Mucosa of stomach (tissue), 1 donor: Measurements from ENCODE around the gene FAM169A.
"Not testable (repeated sequence)": the region's sequence is repeated elsewhere in the genome, so short reads cannot be mapped to it uniquely, and the experiment has no call there.

Source experiments
- H3K27me3 ChIP-seq: one replicate; pipeline ENCODE4 v1.7.0; 2013; ENCODE audit warnings: mild to moderate bottlenecking, low read length; ENCODE audit not compliant: control insufficient read depth, insufficient read depth
- H3K36me3 ChIP-seq: one replicate; pipeline ENCODE4 v1.7.0; 2013; ENCODE audit warnings: low read length; ENCODE audit not compliant: control insufficient read depth, insufficient read depth
- H3K4me1 ChIP-seq: one replicate; pipeline ENCODE4 v1.7.0; 2013; ENCODE audit warnings: mild to moderate bottlenecking, low read length; ENCODE audit not compliant: control insufficient read depth, insufficient read depth
- H3K4me3 ChIP-seq: one replicate; pipeline ENCODE4 v1.7.0; 2013; ENCODE audit warnings: low read length
- H3K9ac ChIP-seq: one replicate; pipeline ENCODE4 v1.7.0; 2013; ENCODE audit warnings: mild to moderate bottlenecking, low read length, moderate library complexity
- H3K9me3 ChIP-seq: one replicate; pipeline ENCODE4 v1.7.0; 2013; ENCODE audit warnings: mild to moderate bottlenecking, low read length, moderate library complexity; ENCODE audit not compliant: control insufficient read depth
- donor health status: Pancreatic carcinoma.

FAM169A gene

DNA sequence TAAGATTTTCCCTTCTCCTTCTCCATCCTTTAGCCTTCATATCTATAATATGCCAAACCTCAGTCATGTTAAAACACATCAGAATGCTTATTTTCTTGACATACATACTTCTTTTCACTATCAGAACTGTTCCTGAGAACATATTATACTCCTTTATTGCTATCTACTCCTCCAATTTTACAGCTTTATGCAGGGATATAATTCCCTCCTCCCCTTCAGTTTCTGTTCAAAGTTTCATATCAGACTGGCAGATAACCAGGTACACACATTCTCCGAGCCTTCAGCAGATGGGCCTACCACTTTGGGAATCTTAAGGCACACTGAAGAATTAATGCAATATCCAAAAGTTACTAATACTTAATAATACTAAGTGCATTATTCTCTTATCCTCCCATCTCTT lies 29.1 kb downstream of the FAM169A start:
- Histone ChIP-seq H3K9ac (no peak overlapping the region), H3K4me1 (peaks cover 15% of the 10 kb centered on the region), H3K36me3 (no peaks in the 10 kb centered on the region), H3K9me3 (no peaks in the 10 kb centered on the region), H3K27me3 (no peaks in the 10 kb centered on the region), H3K4me3 (no peak overlapping the region)

DNA sequence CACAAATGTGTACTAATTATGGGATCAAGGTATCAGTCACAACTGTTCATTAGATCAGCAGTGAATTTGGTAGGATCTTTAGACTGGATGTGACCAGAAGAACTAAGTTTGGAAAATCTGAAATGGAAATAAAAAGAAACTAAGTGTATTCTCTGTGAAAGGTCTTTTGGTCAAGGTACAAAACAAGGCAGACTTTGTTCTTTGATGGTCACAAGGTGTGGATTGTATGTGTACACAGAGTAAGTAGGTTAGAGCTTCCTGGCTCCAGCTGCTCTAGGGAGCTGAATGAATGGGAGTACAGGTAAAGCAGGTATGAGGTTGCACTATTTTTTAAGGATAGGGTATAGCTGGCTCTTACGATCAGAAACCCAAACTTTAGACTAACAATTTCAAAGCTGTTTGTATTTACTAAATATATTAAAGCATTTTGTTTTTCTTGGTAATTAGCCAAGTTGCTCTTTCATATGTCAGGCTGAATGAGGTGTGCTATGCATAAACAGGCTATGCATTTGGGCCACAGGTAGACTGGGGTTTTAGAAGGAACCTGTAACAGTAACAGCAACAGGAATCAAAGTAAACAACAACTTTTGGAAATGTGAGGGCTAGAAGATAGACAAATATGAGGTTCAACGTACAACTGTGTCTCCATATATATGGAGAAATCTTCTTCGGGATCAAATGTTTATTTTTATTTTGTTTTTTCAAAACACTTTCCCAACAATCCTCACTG lies 32.5 kb downstream of the FAM169A start:
- no peaks in the 10 kb centered on the region for H3K9me3 ChIP-seq
- no peak overlapping the region for H3K4me3 ChIP-seq
- no peaks in the 10 kb centered on the region for H3K27me3 ChIP-seq
- no peak overlapping the region for H3K9ac ChIP-seq
- H3K4me1 ChIP-seq = peaks cover 15% of the 10 kb centered on the region
- H3K36me3 ChIP-seq = no peaks in the 10 kb centered on the region

DNA sequence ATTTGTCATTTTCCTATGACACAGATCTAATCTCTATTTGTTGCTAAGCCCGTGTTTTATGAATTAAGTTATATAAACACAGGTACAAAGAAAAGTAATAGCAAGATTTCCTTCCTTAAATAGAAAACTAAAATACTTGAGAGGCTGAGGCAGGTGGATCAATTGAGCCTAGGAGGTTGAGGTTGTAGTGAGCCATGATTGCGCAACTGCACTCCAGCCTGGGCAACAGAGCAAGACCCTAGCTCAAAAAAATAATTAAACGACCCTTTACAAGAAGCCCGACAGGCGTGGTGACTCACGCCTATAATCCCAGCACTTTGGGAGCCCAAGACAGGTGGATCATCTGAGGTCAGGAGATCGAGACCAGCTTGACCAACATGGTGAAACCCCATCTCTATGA lies 36.8 kb downstream of the FAM169A start:
- H3K36me3 ChIP-seq = no peaks in the 10 kb centered on the region

DNA sequence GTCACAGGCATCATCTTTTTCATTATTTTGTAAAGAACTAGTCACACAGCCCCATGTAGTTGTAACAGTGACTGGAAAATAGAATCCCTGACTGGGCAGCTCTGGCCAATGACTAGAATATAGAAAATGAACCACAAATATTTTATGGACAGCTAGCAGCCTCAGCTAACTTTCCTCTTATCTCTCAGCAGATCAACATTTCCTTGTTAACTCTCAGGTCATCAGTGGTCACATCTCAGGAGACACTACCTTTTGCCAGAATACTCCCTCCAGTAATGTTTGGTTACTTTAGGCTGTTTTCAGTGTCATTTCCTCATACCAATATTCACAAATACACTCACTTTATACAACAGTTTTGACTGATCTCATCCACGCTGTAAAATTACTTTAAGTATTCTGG lies 43.9 kb downstream of the FAM169A start:
- Histone ChIP-seq H3K9me3 (no peaks in the 10 kb centered on the region), H3K4me1 (no peaks in the 10 kb centered on the region), H3K4me3 (no peak overlapping the region), H3K36me3 (no peaks in the 10 kb centered on the region), H3K27me3 (no peaks in the 10 kb centered on the region), H3K9ac (no peak overlapping the region)

More for the DNA sequence above, 36.8 kb downstream of the FAM169A start:
- Histone ChIP-seq H3K4me3 (no peak overlapping the region), H3K9ac (no peak overlapping the region), H3K27me3 (no peaks in the 10 kb centered on the region), H3K4me1 (peaks cover 13% of the 10 kb centered on the region), H3K9me3 (no peaks in the 10 kb centered on the region)

DNA sequence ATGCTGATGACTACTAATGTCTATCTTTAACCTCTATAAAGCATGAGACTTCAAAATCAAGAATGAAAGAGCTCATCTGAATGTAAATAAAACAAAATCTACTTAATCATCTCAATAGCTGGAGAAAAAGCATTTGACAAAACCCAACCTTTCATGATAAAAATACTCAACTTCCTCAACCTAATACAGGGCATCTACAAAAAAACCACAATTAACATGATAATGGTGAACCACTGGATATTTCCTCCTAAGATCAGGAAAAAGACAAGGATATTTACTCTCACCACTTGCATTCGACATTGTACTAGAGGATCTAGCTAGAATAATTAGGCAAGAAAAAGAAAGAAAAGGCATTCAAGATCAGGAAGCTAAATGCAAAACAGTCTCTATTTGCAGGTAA lies 49.3 kb downstream of the FAM169A start:
- H3K4me3 ChIP-seq = no peak overlapping the region
- no peaks in the 10 kb centered on the region for H3K9me3 ChIP-seq
- no peak overlapping the region for H3K9ac ChIP-seq
- H3K27me3 ChIP-seq = no peaks in the 10 kb centered on the region
- H3K36me3 ChIP-seq = no peaks in the 10 kb centered on the region
- H3K4me1 ChIP-seq = no peaks in the 10 kb centered on the region

DNA sequence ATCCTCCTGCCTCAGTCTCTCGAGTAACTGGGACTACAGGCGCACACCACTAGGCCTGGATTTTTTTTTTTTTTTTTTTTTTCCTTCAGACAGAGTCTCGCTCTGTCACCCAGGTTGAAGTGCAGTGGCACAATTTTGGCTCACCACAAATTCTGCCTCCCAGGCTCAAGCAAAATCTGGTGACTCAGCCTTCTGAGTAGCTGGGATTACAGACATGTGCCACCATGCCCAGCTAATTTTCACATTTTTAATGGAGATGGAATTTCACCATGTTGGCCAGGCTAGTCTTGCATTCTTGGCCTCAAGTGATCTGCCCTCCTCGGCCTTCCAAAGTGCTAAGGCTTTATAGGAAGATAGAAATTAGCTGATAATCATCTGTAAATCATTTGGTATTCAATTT lies 55.3 kb downstream of the FAM169A start:
- Histone ChIP-seq H3K4me3 (no peak overlapping the region), H3K9me3 (no peaks in the 10 kb centered on the region), H3K9ac (no peak overlapping the region), H3K36me3 (no peaks in the 10 kb centered on the region), H3K4me1 (no peaks in the 10 kb centered on the region), H3K27me3 (no peaks in the 10 kb centered on the region)

DNA sequence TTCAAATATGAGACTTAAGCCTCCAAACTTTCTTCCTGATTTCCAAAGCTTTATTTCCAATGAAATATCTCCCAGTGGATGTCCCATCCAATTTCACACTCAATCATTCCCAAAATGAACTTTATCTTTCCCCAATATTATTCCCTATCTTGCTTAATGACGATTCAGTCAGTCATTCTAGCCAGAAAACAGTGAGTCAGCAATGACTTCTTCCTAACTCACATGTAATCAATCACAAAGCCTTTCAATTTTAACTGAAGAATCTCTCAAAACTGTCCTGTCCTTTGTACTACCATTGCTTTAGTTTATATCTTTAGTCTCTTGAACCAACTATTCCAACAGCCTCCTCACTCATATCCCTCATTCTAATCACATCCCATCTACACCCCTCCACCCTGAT lies 64.2 kb downstream of the FAM169A start:
- no peaks in the 10 kb centered on the region for H3K27me3 ChIP-seq
- no peaks in the 10 kb centered on the region for H3K36me3 ChIP-seq
- H3K9ac ChIP-seq = no peak overlapping the region
- H3K9me3 ChIP-seq = no peaks in the 10 kb centered on the region
- no peak overlapping the region for H3K4me3 ChIP-seq
- H3K4me1 ChIP-seq = no peaks in the 10 kb centered on the region

DNA sequence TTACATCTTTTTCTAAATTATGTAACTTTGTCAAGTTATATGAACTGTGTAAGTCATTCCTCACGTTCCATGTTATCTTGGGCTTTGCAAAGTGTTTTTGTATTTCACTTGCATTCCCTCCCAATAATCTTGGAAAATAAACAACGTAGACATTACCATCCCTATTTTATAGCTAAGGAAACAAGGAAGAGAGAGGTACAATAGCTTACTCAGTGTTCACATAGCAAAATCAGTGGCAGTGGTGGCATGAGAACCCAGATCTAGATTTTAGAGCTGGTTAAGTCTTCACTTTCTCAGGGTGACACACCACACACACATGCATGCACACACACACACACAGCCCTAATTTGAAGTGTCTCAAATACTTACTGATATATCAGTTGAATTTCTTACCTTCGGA lies 65.0 kb downstream of the FAM169A start:
- H3K4me1 ChIP-seq = no peaks in the 10 kb centered on the region
- no peak overlapping the region for H3K9ac ChIP-seq
- no peaks in the 10 kb centered on the region for H3K9me3 ChIP-seq
- no peaks in the 10 kb centered on the region for H3K36me3 ChIP-seq
- no peak overlapping the region for H3K4me3 ChIP-seq
- no peaks in the 10 kb centered on the region for H3K27me3 ChIP-seq

DNA sequence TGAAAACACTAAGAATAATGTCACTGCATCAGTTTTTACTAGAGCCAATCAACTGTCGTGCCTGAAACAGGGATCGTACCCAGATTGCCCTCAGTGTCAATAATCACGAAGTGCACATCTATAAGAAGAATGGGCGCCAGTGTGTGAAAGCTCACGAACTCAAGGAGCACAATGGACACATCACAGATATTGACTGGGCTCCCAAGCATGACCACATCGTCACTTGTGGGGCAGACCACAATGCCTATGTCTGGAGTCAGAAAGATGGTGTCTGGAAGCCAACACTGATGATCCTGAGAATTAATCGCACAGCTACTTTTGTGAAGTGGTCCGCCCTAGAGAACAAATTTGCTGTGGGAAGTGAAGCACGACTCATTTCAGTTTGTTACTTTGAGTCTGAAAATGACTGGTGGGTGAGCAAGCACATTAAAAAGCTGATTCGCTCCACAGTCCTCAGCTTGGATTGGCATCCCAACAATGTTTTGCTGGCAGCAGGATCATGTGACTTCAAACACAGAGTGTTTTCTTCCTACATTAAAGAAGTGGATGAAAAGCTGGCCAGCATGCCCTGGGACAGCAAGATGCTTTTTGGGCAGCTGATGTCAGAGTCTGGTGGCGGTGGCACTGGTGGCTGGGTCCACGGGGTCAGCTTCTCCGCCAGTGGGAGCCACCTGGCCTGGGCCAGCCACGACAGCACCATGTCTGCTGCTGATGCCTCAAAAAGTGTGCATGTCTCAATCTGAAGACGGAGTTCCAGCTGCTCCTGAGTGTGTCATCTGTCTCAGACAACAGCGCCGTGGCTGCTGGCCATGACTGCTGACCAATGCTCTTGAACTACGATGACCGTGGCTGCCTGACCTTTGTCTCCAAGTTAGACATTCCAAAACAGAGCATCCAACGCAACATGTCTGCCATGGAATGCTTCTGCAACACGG lies 66.9 kb downstream of the FAM169A start:
- H3K4me3 ChIP-seq = no peak overlapping the region
- no peaks in the 10 kb centered on the region for H3K36me3 ChIP-seq
- no peaks in the 10 kb centered on the region for H3K4me1 ChIP-seq
- H3K9ac ChIP-seq = no peak overlapping the region
- H3K27me3 ChIP-seq = no peaks in the 10 kb centered on the region
- H3K9me3 ChIP-seq = no peaks in the 10 kb centered on the region

DNA sequence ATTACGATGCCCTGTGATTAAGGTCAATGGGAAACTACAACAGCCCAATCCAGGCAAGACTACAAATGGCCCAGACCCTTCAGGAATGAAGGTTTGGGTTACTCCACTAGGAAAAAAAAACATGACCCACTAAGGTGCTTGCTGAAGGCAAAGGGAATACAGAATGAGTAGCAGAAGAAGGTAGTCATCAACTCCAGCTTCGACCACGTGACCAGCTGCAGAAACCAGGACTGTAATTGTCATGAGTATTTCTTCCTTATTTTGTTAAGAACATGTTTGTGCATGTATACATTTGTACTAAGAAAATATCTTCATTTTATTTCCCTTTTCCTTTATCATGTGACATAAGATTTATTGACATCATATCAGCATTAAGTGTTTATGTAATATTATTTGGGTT lies 74.5 kb downstream of the FAM169A start:
- H3K9me3 ChIP-seq, H3K4me3 ChIP-seq, H3K9ac ChIP-seq, H3K4me1 ChIP-seq, H3K36me3 ChIP-seq, H3K27me3 ChIP-seq: not testable (repeated sequence)

DNA sequence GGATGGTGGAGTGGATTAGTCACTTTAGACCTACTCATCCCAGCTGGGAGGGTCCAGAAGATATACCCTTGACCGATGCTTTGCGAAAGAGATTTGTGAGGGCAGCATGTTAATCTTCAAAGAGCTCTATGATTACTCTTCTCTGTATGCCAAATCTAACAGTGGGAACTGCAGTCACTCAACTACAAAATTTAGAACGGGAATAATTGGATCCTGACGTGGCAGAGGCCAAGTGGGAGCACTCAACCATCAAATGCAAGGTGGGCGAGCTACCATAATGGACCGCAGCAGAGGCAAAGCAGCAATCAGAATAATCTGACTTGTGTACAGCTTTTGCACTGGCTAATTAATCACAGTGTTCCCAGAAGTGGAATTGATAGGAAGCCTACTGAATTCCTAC lies 78.8 kb downstream of the FAM169A start:
- Histone ChIP-seq H3K4me3 (no peak overlapping the region), H3K36me3 (no peaks in the 10 kb centered on the region), H3K4me1 (no peaks in the 10 kb centered on the region), H3K9ac (no peak overlapping the region), H3K27me3 (no peaks in the 10 kb centered on the region), H3K9me3 (no peaks in the 10 kb centered on the region)

DNA sequence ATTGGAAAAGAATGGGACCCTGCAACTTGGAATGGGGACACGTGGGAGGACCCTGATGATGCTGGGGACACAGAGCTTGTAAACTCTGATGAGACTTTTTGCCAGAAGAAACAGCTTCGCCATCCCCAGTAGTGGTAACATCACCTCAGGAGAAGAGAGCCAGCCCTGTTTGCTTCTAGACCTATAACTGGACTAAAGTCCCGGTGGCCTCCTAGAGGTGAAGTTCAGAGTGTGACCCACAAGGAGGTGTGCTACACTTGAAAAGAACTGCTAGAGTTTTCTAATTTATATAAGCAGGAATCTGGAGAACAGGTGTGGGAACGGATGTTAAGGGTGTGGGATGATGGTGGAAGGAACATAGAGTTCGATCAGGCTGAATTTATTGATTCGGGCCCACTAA lies 79.3 kb downstream of the FAM169A start:
- H3K9ac ChIP-seq = no peak overlapping the region
- H3K9me3 ChIP-seq = no peaks in the 10 kb centered on the region
- H3K4me1 ChIP-seq = no peaks in the 10 kb centered on the region
- H3K27me3 ChIP-seq = no peaks in the 10 kb centered on the region
- H3K36me3 ChIP-seq = no peaks in the 10 kb centered on the region
- H3K4me3 ChIP-seq = no peak overlapping the region
